ENCODE measurements around the gene ANKRD31. TPM values are rescaled to one million over a fixed set of nuclear protein-coding genes. Genes with fewer than 3 reads are reported as not detected.

ANKRD31 gene
- total RNA-seq, 1 donor from 2014 or later = 0.42 TPM

DNA sequence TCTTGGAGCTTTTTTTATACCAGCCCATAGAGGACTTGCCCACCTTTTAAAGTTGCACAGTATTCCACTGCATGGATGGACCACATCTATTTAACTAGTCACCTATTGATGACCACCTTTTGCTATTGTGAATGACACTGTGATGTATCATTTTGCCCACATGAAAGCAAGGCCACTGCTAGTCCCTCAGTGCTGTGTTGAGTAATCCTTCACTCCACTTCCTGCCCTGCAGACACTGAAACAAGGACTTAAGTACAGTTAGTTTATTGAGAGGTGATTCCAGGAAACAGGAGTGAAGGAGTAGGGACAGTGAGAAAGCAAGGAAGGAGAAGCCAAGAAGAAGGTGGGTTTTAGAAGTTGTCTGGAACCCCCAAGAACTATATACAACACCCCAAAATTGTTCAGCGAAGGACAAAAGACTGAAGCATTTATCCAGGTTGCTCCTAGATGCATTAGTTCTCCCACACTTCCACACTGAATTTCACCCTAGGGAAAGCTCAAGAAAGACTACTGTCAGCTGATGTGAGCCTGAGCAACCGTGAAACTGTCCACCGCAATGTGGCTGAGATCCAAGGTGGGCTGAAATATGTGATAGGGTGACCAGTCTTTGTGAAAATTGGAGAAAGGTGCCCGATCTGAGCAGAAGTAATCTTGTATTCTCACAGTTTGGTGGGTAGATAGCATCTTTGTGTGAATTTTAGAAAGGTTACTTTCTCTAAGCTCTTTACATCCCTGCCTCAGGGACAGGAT, 45.2 kb upstream of the ANKRD31 start:
- Mint-ChIP-seq H3K9me3 (ENCODE audit: unreplicated experiment) (no peaks in the 10 kb centered on the region), H3K36me3 (ENCODE audit: unreplicated experiment) (no peaks in the 10 kb centered on the region), H3K4me1 (ENCODE audit: low read depth, unreplicated experiment) (no peaks in the 10 kb centered on the region), H3K4me3 (ENCODE audit: unreplicated experiment) (no peak overlapping the region), H3K27me3 (ENCODE audit: unreplicated experiment) (no peaks in the 10 kb centered on the region), H3K27ac (ENCODE audit: unreplicated experiment) (no peak overlapping the region)
- TF ChIP-seq, protein P1, sequence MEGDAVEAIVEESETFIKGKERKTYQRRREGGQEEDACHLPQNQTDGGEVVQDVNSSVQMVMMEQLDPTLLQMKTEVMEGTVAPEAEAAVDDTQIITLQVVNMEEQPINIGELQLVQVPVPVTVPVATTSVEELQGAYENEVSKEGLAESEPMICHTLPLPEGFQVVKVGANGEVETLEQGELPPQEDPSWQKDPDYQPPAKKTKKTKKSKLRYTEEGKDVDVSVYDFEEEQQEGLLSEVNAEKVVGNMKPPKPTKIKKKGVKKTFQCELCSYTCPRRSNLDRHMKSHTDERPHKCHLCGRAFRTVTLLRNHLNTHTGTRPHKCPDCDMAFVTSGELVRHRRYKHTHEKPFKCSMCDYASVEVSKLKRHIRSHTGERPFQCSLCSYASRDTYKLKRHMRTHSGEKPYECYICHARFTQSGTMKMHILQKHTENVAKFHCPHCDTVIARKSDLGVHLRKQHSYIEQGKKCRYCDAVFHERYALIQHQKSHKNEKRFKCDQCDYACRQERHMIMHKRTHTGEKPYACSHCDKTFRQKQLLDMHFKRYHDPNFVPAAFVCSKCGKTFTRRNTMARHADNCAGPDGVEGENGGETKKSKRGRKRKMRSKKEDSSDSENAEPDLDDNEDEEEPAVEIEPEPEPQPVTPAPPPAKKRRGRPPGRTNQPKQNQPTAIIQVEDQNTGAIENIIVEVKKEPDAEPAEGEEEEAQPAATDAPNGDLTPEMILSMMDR (IDR thresholded peaks at IDR 0.05; ENCODE audit: partially characterized antibody, unreplicated experiment) = no peak
- DNase-seq = no peak

DNA sequence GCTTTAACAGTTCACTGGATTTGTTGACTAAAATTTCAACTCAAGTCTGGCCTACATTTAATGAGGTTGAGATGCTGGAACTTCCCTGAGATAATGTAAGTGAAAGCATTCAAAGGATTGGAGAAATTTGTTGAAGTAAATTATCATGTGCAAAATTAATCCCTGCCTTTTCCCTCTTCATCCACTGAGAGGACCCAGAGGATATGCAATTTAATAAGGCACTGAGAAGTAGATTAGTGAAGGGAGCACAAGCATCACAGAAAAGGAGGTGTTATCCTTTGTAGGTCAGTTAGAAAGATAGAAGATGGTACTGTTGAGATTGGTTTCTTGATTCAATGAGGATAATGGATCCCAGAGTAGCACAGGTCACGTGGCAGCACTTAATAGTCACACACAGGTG, 42.6 kb upstream of the ANKRD31 start:
- H3K36me3 Mint-ChIP-seq (ENCODE audit: unreplicated experiment) = no peaks in the 10 kb centered on the region
- no peaks in the 10 kb centered on the region for H3K27me3 Mint-ChIP-seq (ENCODE audit: unreplicated experiment)
- H3K4me3 Mint-ChIP-seq (ENCODE audit: unreplicated experiment) = no peak overlapping the region
- peaks cover 6% of the 10 kb centered on the region for H3K4me1 Mint-ChIP-seq (ENCODE audit: low read depth, unreplicated experiment)
- H3K27ac Mint-ChIP-seq (ENCODE audit: unreplicated experiment) = no peak overlapping the region
- no peaks in the 10 kb centered on the region for H3K9me3 Mint-ChIP-seq (ENCODE audit: unreplicated experiment)
- TF ChIP-seq, protein P1 (IDR thresholded peaks at IDR 0.05; ENCODE audit: partially characterized antibody, unreplicated experiment) = no peak
- DNase-seq = no peak

DNA sequence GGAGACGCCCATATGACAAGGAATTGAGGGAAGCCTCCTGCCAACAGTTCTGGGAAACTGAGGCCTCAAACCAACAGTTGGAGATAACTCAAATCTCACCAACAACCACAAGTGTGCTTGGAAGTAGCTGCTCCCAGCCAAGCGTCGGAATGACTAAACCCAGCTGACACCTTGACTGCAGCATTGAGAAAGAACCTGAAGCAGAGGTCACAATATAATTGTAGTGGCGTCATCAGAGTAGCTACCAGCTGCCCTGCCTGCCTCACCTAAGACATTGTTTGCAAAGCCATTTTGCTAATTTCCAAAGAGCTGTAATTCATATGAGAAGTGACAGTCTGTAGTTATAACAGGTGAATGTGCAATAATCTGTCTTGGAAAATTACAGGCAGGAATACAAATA, 40.8 kb upstream of the ANKRD31 start:
- no peak for DNase-seq
- TF ChIP-seq, protein P1 (IDR thresholded peaks at IDR 0.05; ENCODE audit: partially characterized antibody, unreplicated experiment) = no peak
- Mint-ChIP-seq H3K27ac (ENCODE audit: unreplicated experiment) (no peak overlapping the region), H3K36me3 (ENCODE audit: unreplicated experiment) (peaks cover 10% of the 10 kb centered on the region), H3K27me3 (ENCODE audit: unreplicated experiment) (no peaks in the 10 kb centered on the region), H3K4me1 (ENCODE audit: low read depth, unreplicated experiment) (peaks cover 6% of the 10 kb centered on the region), H3K9me3 (ENCODE audit: unreplicated experiment) (peaks cover 5% of the 10 kb centered on the region), H3K4me3 (ENCODE audit: unreplicated experiment) (no peak overlapping the region)

DNA sequence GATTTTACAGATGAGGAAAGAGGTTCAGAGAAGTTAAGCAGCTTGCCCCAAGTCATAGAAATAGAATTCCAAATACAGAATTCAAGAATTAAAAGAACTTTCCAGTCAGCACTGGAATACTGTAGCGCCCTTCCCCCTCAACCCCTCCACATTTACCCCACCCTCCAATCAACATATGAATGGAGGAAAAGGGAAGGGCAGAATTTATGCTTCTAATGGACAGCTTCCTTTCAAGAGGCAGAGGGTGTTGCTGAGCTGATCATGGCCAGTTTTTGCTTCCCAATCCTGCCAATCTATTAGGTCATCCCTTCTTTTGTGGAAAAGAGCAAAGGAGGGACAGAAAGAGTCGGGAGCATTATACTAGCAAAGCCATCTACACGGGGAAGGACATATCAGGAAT, 39.1 kb upstream of the ANKRD31 start:
- Mint-ChIP-seq H3K4me1 (ENCODE audit: low read depth, unreplicated experiment) (peaks cover 6% of the 10 kb centered on the region), H3K36me3 (ENCODE audit: unreplicated experiment) (peaks cover 10% of the 10 kb centered on the region), H3K27ac (ENCODE audit: unreplicated experiment) (no peak overlapping the region), H3K9me3 (ENCODE audit: unreplicated experiment) (peaks cover 7% of the 10 kb centered on the region), H3K27me3 (ENCODE audit: unreplicated experiment) (no peaks in the 10 kb centered on the region), H3K4me3 (ENCODE audit: unreplicated experiment) (no peak overlapping the region)
- no peak for DNase-seq
- TF ChIP-seq, protein P1 (IDR thresholded peaks at IDR 0.05; ENCODE audit: partially characterized antibody, unreplicated experiment) = no peak

DNA sequence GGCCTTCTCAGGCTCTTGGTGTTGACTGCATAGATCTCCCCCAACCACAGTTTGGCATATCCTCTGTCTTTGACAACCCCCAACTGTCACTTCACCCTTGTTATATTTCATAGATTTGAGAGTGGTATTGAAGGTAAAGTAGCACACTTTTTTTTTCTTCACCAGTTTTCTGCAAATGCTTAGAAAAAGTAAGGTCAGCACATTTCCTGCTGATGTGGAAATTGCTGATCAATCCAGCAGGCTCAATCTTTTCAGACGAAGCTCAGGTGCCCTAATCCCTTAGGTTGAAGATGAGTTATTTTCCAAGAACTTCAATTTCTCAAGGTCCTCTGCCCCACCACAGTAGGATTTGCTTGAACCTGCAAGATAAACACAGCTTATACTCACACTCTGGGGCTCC, 38.5 kb upstream of the ANKRD31 start:
- no peak overlapping the region for H3K4me3 Mint-ChIP-seq (ENCODE audit: unreplicated experiment)
- DNase-seq = no peak
- H3K9me3 Mint-ChIP-seq (ENCODE audit: unreplicated experiment) = peaks cover 7% of the 10 kb centered on the region
- peaks cover 6% of the 10 kb centered on the region for H3K4me1 Mint-ChIP-seq (ENCODE audit: low read depth, unreplicated experiment)
- no peaks in the 10 kb centered on the region for H3K27me3 Mint-ChIP-seq (ENCODE audit: unreplicated experiment)
- H3K27ac Mint-ChIP-seq (ENCODE audit: unreplicated experiment) = no peak overlapping the region
- peaks cover 10% of the 10 kb centered on the region for H3K36me3 Mint-ChIP-seq (ENCODE audit: unreplicated experiment)
- TF ChIP-seq, protein P1 (IDR thresholded peaks at IDR 0.05; ENCODE audit: partially characterized antibody, unreplicated experiment) = no peak

Measured in glutamatergic neuron (in vitro differentiated cells).